ENCODE results near the gene PDHX.
"Not testable (repeated sequence)": the region's sequence is repeated elsewhere in the genome, so short reads cannot be mapped to it uniquely, and the experiment has no call there.

Gene PDHX

GRCh38 chr11:34911676-34912075 is 4.7 kb upstream of the PDHX start:
- no peak for TF ChIP-seq CTCF (IDR thresholded peaks at IDR 0.05; ENCODE audit: low read depth, low read length)
- no peak for DNase-seq (ENCODE audit: extremely low read depth, low read depth)

- DNase-seq (ENCODE audit: extremely low read depth, low read depth) = not testable (repeated sequence)
Observed at GRCh38 chr11:34913556-34913955, 2.9 kb upstream of the PDHX start.

GRCh38 chr11:34915136-34916014 is 1.0 kb upstream of the PDHX start:
- no peak for TF ChIP-seq CTCF (IDR thresholded peaks at IDR 0.05; ENCODE audit: low read depth, low read length)
- DNase-seq (ENCODE audit: extremely low read depth, low read depth) = no peak

- no peak for TF ChIP-seq CTCF (IDR thresholded peaks at IDR 0.05; ENCODE audit: low read depth, low read length)
- no peak for DNase-seq (ENCODE audit: extremely low read depth, low read depth)
Observed at GRCh38 chr11:34916843-34917770, 689 bp downstream of the PDHX start.

- no peak for DNase-seq (ENCODE audit: extremely low read depth, low read depth)
- TF ChIP-seq CTCF (IDR thresholded peaks at IDR 0.05; ENCODE audit: low read depth, low read length) = no peak
Observed at GRCh38 chr11:34921156-34921555, 4.7 kb downstream of the PDHX start.

GRCh38 chr11:34924714-34925113 is 8.3 kb downstream of the PDHX start:
- TF ChIP-seq CTCF (IDR thresholded peaks at IDR 0.05; ENCODE audit: low read depth, low read length) = no peak
- no peak for DNase-seq (ENCODE audit: extremely low read depth, low read depth)

- DNase-seq (ENCODE audit: extremely low read depth, low read depth) = no peak
- TF ChIP-seq CTCF (IDR thresholded peaks at IDR 0.05; ENCODE audit: low read depth, low read length) = peak; percentile 63
Observed at GRCh38 chr11:34926101-34926830, 9.8 kb downstream of the PDHX start.

All from AG09319 (cell line).